NCI-H226 (cell line): ENCODE results near the gene IFNL1.
A peak's percentile ranks its signal among the peaks of the same experiment; 100 is the strongest.
"Not testable (repeated sequence)": the region's sequence is repeated elsewhere in the genome, so short reads cannot be mapped to it uniquely, and the experiment has no call there.

Experiments used
- DNase-seq: peaks from one replicate; pipeline ENCODE4 v3.0.0-alpha.2; 2015

The IFNL1 gene

GRCh38 chr19:39270036-39270871 lies 26.0 kb upstream of the IFNL1 start:
- no peak for DNase-seq

- DNase-seq = not testable (repeated sequence)
Measured at GRCh38 chr19:39273859-39274258, 22.3 kb upstream of the IFNL1 start.

- DNase-seq = no peak
Measured at GRCh38 chr19:39275578-39275977, 20.6 kb upstream of the IFNL1 start.

GRCh38 chr19:39276740-39277139 lies 19.5 kb upstream of the IFNL1 start:
- no peak for DNase-seq

- no peak for DNase-seq
Measured at GRCh38 chr19:39277598-39277997, 18.6 kb upstream of the IFNL1 start.

- DNase-seq = no peak
Measured at GRCh38 chr19:39282021-39282420, 14.2 kb upstream of the IFNL1 start.

- DNase-seq = no peak
Measured at GRCh38 chr19:39284032-39284431, 12.2 kb upstream of the IFNL1 start.

- no peak for DNase-seq
Measured at GRCh38 chr19:39293394-39293793, 2.8 kb upstream of the IFNL1 start.

GRCh38 chr19:39296906-39297305 lies 699 bp downstream of the IFNL1 start:
- DNase-seq = no peak

- no peak for DNase-seq
Measured at GRCh38 chr19:39297931-39298634, 1.9 kb downstream of the IFNL1 start.

- DNase-seq = no peak
Measured at GRCh38 chr19:39299404-39299803, 3.2 kb downstream of the IFNL1 start.

- no peak for DNase-seq
Measured at GRCh38 chr19:39299832-39300231, 3.6 kb downstream of the IFNL1 start.

GRCh38 chr19:39301021-39301420 lies 4.8 kb downstream of the IFNL1 start:
- DNase-seq = no peak

- no peak for DNase-seq
Measured at GRCh38 chr19:39301562-39301961, 5.4 kb downstream of the IFNL1 start.

GRCh38 chr19:39303373-39304184 lies 7.4 kb downstream of the IFNL1 start:
- DNase-seq = peak; percentile 49

GRCh38 chr19:39304185-39304513 lies 7.9 kb downstream of the IFNL1 start:
- DNase-seq = no peak

- no peak for DNase-seq
Measured at GRCh38 chr19:39304701-39305571, 8.7 kb downstream of the IFNL1 start.

GRCh38 chr19:39306075-39306474 lies 9.9 kb downstream of the IFNL1 start:
- no peak for DNase-seq

- no peak for DNase-seq
Measured at GRCh38 chr19:39307046-39307821, 11.0 kb downstream of the IFNL1 start.

GRCh38 chr19:39307822-39308530 lies 11.8 kb downstream of the IFNL1 start:
- DNase-seq = no peak
